ENCODE results near the gene TERT.

GRCh38 chr5:1273745-1274144 lies 21.1 kb downstream of the TERT start:
- no peak for TF ChIP-seq ZNF274 (IDR thresholded peaks at IDR 0.05; ENCODE audit: low read length)
- no peak for TF ChIP-seq ZNF274 (tag by site-specific recombination; IDR thresholded peaks at IDR 0.05; ENCODE audit: borderline replicate concordance)
- TF ChIP-seq ZFP3 (tag by site-specific recombination; IDR thresholded peaks at IDR 0.05; ENCODE audit: low read depth), result no peak
- TF ChIP-seq CTCF (tag by site-specific recombination; IDR thresholded peaks at IDR 0.05), result no peak
- no peak for TF ChIP-seq ZBTB8A (tag by site-specific recombination; IDR thresholded peaks at IDR 0.05)
- TF ChIP-seq ZNF10 (tag by site-specific recombination; IDR thresholded peaks at IDR 0.05), result no peak
- TF ChIP-seq ZNF394 (tag by site-specific recombination; IDR thresholded peaks at IDR 0.05; ENCODE audit: borderline replicate concordance), result no peak
- TF ChIP-seq TSHZ1 (tag by site-specific recombination; IDR thresholded peaks at IDR 0.05; ENCODE audit: borderline replicate concordance), result no peak
- no peak for TF ChIP-seq PRDM2 (tag by site-specific recombination; IDR thresholded peaks at IDR 0.05; ENCODE audit: borderline replicate concordance)
- TF ChIP-seq ZNF704 (tag by site-specific recombination; IDR thresholded peaks at IDR 0.05), result no peak
